ENCODE results near the gene TNFRSF21. TPM values are rescaled to one million over a fixed set of nuclear protein-coding genes. Genes with fewer than 3 reads are reported as not detected.

The TNFRSF21 gene
- total RNA-seq, 4 donors from 2014 or later = 45.4 to 136 (median 73.4) TPM

DNA sequence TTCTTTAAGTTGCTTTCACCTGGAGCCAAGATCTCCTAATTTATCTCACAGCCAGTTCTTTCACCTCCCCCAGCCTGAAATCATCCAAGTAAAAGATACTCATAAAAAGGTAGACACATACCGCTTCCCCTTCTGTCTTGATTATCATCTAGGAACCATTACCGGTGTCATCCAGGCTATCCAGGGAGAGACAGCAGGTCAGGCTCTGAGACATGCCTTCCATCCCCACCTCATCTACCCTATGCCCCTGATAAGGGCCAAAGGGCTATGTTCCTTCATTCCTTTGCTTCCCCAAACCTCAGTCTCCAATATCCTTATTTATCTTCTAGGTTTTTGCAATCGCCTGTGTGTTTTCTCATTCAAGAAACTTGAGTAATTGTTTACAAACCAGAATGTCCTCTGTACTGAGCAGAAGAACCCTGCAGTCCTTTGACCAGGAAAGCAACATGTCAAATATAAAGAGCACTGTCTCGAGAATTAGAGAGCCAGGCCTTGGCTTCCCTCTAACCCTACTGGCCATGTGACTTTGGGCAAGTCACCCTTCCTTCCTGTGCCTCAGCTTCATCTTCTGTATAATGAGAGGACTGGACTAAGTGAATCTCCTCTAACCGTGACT is 41.0 kb downstream of the TNFRSF21 start:
- WGBS, 2 donors (ENCODE audit: low coverage in 1 of 2) = 80 to 95% methylated on average over 3 to 5 of the region's 5 CpGs
- DNase-seq = no peak
- H3K4me3 ChIP-seq = no peak overlapping the region
- no peak for TF ChIP-seq EP300 (IDR thresholded peaks at IDR 0.05; ENCODE audit: low read depth)
- TF ChIP-seq POLR2AphosphoS5 (IDR thresholded peaks at IDR 0.05) = no peak
- TF ChIP-seq, protein P1, sequence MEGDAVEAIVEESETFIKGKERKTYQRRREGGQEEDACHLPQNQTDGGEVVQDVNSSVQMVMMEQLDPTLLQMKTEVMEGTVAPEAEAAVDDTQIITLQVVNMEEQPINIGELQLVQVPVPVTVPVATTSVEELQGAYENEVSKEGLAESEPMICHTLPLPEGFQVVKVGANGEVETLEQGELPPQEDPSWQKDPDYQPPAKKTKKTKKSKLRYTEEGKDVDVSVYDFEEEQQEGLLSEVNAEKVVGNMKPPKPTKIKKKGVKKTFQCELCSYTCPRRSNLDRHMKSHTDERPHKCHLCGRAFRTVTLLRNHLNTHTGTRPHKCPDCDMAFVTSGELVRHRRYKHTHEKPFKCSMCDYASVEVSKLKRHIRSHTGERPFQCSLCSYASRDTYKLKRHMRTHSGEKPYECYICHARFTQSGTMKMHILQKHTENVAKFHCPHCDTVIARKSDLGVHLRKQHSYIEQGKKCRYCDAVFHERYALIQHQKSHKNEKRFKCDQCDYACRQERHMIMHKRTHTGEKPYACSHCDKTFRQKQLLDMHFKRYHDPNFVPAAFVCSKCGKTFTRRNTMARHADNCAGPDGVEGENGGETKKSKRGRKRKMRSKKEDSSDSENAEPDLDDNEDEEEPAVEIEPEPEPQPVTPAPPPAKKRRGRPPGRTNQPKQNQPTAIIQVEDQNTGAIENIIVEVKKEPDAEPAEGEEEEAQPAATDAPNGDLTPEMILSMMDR (IDR thresholded peaks at IDR 0.05) = no peak
- no peak for TF ChIP-seq POLR2A (IDR thresholded peaks at IDR 0.05)
- no peaks in the 10 kb centered on the region for H3K36me3 ChIP-seq
- H3K27me3 ChIP-seq = no peaks in the 10 kb centered on the region
- in situ Hi-C loops (cut with MboI; ENCODE audit: low pct_ligation_motif_present in 1 of 4, low pct_unique_long_range_greater_than_20kb in 1 of 4, low sequenced_read_pairs in 3 of 4) (no loop called here), intact Hi-C loops (cut with DNase I; ENCODE audit: low total_unique reads) (no loop called here)
- H3K9me3 ChIP-seq = no peaks in the 10 kb centered on the region
- H3K27ac ChIP-seq = no peak overlapping the region
- H3K4me1 ChIP-seq = peaks cover 0 to 3% (median 0%) of the 10 kb centered on the region in 4 donors

DNA sequence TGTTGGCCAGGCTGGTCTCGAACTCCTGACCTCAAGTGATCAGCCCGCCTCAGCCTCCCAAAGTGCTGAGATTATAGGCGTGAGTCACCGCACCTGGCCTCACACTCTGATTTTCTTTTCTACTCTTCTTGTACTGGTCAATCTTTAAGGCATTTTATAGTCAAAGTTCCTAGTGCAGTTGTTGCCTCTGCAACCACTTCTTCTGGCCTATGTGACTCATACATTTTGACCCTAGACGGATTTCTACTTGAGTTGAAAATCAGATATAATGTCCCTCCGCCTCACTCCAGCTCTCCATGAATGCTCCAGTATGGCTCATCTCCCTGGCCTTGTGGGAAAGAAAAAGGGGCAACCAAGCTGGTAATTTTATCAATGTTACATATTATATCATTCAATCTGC is 42.4 kb downstream of the TNFRSF21 start:
- in situ Hi-C loops (cut with MboI; ENCODE audit: low pct_ligation_motif_present in 1 of 4, low pct_unique_long_range_greater_than_20kb in 1 of 4, low sequenced_read_pairs in 3 of 4) (no loop called here), intact Hi-C loops (cut with DNase I; ENCODE audit: low total_unique reads) (no loop called here)
- no peak for DNase-seq
- Histone ChIP-seq H3K4me3 (no peak overlapping the region), H3K27me3 (no peaks in the 10 kb centered on the region), H3K36me3 (no peaks in the 10 kb centered on the region), H3K9me3 (no peaks in the 10 kb centered on the region), H3K4me1 (peaks cover 0 to 3% (median 0%) of the 10 kb centered on the region in 4 donors), H3K27ac (no peak overlapping the region)
- no peak for TF ChIP-seq POLR2AphosphoS5 (IDR thresholded peaks at IDR 0.05)
- no peak for TF ChIP-seq EP300 (IDR thresholded peaks at IDR 0.05; ENCODE audit: low read depth)
- no peak for TF ChIP-seq POLR2A (IDR thresholded peaks at IDR 0.05)
- TF ChIP-seq, protein P1 (IDR thresholded peaks at IDR 0.05) = no peak
- 96 to 97% methylated on average over 5 to 6 of the region's 6 CpGs for WGBS, 2 donors (ENCODE audit: low coverage in 1 of 2)

DNA sequence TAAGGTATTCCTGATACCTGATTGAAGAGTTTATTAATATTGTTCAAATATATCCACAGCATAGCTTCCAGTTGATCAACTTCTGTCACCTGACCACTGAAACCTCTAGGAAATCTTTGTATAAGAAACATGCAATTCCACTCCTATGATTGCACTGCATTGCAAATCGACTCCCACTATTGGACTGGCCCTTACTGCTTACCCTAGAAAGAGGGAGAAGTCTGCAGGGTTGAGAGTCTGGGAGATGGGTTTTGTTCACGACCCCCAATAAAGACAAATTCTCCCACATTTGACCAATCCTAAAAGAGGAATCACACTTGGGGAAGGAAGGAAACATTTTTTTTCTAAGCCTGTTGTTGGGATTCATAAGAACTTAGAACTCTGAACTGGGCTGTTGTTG is 43.7 kb downstream of the TNFRSF21 start:
- H3K4me1 ChIP-seq = peaks cover 0 to 3% (median 0%) of the 10 kb centered on the region in 4 donors
- in situ Hi-C loops (cut with MboI; ENCODE audit: low pct_ligation_motif_present in 1 of 4, low pct_unique_long_range_greater_than_20kb in 1 of 4, low sequenced_read_pairs in 3 of 4) (no loop called here), intact Hi-C loops (cut with DNase I; ENCODE audit: low total_unique reads) (no loop called here)
- 80 to 83% methylated on average over 2 of the region's 2 CpGs for WGBS, 2 donors (ENCODE audit: low coverage in 1 of 2)
- H3K9me3 ChIP-seq = no peaks in the 10 kb centered on the region
- no peak overlapping the region for H3K4me3 ChIP-seq
- no peak for DNase-seq
- no peak for TF ChIP-seq POLR2AphosphoS5 (IDR thresholded peaks at IDR 0.05)
- no peak for TF ChIP-seq POLR2A (IDR thresholded peaks at IDR 0.05)
- TF ChIP-seq, protein P1 (IDR thresholded peaks at IDR 0.05) = no peak
- no peak for TF ChIP-seq EP300 (IDR thresholded peaks at IDR 0.05; ENCODE audit: low read depth)
- H3K27me3 ChIP-seq = no peaks in the 10 kb centered on the region
- H3K27ac ChIP-seq = no peak overlapping the region
- no peaks in the 10 kb centered on the region for H3K36me3 ChIP-seq

DNA sequence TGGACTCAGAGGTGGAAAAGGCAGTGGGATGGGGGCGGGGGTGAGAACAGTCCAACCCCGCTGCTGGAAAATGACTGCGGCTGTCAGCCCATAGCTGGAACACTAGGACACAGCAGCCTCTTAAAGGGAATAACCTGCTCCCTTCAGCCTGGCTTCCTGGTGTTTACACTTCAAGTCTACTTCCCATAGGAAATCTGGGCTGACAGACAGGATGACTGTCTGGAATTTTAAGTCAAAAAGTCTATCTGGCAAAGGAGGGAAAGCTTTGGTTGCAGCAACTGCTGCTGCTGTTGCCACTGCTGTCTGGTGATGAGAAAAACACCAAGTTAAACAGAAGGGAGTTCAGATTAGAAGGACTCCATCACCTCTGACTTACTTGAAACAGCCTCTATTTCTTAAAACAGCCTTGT is 44.9 kb downstream of the TNFRSF21 start:
- no peaks in the 10 kb centered on the region for H3K27me3 ChIP-seq
- no peaks in the 10 kb centered on the region for H3K9me3 ChIP-seq
- in situ Hi-C loops (cut with MboI; ENCODE audit: low pct_ligation_motif_present in 1 of 4, low pct_unique_long_range_greater_than_20kb in 1 of 4, low sequenced_read_pairs in 3 of 4) = no loop called here
- DNase-seq = no peak
- peaks cover 0 to 3% (median 0%) of the 10 kb centered on the region in 4 donors for H3K4me1 ChIP-seq
- 80 to 89% methylated on average over 2 to 3 of the region's 3 CpGs for WGBS, 2 donors (ENCODE audit: low coverage in 1 of 2)
- no peak overlapping the region for H3K4me3 ChIP-seq
- no peaks in the 10 kb centered on the region for H3K36me3 ChIP-seq
- intact Hi-C loops (cut with DNase I; ENCODE audit: low total_unique reads) = no loop called here
- H3K27ac ChIP-seq = no peak overlapping the region
- TF ChIP-seq, protein P1 (IDR thresholded peaks at IDR 0.05) = no peak
- no peak for TF ChIP-seq EP300 (IDR thresholded peaks at IDR 0.05; ENCODE audit: low read depth)
- no peak for TF ChIP-seq POLR2A (IDR thresholded peaks at IDR 0.05)
- no peak for TF ChIP-seq POLR2AphosphoS5 (IDR thresholded peaks at IDR 0.05)
